Stimulated activated CD4-positive, alpha-beta T cell treated with anti-CD3 and anti-CD28 coated beads, Interleukin-12 subunit alpha, Interleukin-12 subunit beta, amount 100 ng/mL, for 24 hours (primary cell): ENCODE measurements around the gene LCTL.

Source experiments
- DNase-seq, 2 experiments: peaks; one replicate each; pipeline ENCODE4 v3.0.0-alpha.2; 2020; ENCODE audit warnings: low read depth in 2 of 2

Gene LCTL

DNA sequence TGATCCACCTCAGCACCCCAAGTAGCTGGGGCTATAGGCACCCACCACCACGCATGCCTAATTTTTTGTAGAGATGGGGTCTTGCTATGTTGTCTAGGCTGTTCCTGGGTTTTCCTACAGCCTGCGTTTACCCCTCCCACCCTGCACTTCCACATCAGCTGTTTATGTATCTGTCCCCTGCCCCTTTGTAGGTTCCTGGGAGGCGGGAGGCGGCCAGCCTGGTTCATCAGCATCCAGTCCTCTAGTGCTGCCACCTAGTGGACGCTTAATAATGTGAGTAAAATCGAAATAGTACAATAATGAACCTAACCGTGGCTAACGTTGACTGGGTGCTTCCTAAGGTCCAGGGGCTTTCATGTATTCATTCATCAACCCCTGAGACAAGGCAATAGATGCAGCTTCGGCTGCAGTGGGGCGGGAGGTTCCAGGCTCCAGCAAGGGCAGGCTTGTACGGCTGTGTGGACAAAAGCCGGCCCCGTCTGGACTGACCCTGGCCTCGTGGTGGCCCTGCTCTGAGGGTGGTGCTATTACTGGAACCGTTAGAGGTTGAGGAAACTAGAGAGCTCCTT is 1.2 kb upstream of the LCTL start:
- peak; percentile 15 to 33 for DNase-seq

DNA sequence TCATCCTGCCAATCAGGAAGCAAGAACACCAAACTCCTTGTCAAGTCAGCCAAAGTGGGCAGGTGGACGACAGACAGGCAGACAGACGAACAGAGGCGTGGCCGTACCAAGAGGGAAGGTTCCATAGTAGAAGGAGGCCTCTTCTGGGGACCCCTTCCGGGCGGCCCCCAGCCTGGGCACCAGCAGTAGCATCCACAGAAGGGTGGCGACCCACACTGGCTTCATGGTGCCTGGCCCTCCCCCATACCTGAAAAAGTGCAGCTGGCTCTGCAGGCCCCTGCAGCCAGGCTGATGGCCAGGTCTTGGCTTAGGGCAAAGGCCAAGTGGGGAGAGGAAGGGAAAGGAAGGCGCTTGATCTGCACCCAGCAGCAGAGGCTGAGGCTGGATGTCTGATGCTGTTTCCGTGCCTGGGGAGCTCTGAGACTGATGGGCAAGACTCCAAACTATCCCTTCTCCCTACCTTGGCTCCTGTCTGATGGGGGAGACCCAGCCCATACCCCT is 607 bp downstream of the LCTL start:
- DNase-seq = no peak

DNA sequence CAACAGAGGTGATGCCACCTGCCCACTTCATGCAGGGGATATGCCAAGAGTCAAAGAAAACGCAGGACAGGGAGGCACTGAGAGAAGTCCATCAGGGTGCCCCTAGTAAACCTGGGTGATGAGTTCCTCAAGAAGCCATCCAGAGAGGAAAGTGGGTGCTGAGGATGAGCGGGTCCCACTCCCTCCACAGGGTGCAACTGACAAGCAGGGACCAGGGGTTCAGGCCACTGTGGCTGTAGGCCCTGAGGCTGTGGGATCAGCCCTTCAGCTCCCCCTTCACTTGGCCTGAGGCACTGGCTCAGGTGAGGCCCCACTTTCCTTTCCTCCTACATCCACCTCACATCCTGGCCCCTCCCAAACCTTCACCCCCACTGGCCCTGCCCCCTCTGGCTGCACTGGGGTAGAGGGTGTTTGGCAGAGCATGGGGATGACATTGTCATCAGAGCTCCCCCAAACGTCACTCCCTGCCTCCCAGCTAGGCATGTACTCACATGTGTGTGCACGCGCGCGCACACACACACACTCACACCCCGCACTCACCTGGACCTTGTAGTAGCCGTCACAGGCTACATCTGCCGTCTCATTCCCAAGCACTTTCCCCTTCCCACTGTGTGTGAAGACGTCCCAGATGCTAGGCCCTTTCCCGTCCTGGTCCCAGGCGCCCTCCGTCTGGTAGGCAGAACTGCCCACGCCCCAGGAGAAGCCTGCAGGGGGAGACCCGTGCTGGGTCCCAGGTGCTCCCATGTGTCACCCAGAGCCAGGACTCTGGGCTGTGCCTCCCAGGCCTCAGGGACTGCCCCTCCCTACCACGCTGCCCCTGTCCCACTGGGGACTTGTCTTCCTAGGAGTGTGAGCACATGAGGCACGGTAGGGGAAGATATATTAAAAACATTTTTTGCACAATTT is 1.4 kb downstream of the LCTL start:
- no peak for DNase-seq

DNA sequence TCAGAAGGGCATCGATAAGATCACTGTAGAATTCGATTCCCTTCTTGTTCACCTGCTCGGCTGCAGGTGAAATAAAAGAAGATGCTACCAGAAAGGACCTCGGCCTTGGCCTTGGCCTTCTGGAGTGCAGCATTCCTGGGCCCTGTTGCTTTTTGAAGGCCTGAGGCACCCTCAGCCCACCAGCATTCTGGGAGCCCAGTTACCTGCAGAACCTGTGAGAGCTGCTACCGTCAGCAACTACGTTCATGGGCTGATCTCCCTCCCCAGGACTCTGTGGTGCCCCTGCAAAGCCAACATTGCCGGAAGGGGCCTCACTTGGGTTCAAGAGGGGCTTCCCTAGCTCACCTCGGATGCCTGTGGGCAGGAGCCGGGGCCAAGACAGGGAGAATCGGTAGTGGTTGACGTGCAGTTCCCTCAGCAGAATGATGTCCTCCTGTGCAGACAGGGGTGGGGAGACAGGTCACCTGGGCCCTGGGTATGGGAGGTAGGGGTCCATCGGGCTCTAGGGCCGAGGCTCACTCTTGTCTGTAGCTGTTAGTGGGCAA is 2.2 kb downstream of the LCTL start:
- DNase-seq = no peak

DNA sequence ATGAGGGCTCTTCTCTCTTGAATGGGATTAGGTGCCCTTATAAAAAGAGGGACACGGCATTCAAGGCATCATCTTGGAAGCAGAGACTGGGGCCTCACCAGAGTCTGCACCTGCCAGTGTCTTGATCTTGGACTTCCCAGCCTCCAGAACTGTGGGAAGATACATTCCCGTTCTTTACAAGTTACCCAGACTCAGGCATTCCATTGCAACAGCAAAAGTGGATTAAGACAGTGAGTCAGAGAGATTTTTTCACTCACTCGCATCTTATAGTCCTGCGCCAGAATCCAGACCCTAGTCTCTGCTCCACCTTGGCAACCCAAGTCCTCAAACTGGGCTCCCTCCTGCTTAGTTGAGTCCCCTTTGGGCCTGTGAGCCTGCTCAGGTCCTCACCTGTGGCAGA is 2.7 kb downstream of the LCTL start:
- no peak for DNase-seq

DNA sequence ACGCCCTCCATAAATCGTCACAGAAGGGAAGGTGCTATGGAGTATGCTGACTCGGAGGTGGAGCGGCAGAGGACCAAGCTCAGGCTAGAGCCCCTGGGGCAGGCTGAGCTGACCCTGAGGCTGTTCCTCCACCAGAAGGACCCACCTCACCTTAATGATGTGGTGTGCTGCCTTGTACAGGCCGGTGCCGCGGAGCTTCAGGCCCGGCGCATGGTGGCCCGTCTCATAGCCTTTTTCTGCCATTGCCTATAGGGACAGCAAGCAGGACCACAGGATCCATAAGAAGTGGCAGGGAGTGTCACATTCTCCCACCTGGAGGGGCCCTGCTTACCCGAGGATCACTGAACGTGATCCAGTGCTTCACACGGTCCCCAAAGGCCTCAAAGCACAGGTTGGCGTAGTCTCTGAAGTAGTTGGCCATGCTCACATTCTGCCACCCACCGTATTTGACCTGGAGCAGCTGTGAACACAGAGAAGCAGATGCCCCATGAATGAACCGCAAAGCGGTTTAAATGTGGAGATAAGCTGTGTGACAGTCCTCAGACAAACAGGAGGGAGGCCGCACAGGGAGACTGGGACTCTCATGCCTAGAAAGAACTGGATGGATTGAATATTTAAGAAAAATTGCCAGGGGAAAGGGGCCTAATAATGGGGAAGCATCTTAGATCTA is 4.8 kb downstream of the LCTL start:
- no peak for DNase-seq

DNA sequence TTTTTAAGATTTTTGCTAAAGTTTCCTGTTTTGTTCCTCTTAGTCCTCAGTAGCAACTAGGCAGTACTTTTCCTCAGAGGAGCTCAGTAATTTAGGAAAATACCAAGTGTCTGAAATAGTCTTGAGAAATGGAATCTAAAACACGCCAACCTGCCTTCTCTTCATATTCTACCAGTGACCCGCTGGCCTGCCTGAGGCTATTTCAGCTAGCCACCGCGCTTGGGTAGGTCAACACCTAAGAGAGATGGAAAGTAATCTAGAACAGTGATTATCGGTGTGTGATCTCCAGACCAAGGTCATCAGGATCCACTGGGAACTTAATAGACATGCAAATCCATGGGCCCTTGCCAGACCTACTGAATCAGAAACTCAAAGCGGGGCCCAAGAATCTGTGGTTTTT is 7.5 kb downstream of the LCTL start:
- no peak for DNase-seq

DNA sequence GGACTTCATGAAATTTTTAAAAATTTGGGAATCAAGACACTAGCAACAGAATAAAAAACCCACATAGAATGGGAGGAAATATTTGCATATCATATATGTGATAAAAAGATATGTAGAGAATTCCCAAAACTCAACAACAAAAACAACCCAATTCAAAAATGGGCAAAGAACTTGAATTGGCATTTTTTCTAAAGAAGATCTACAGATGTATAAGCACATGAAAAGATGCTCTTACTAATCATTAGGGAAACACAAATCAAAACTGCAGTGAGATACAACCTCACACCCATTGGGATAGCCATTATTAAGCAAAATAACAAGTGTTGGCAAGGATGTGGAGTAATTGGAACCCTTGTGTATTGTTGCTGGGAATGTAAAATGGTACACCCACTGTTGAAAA is 10.1 kb downstream of the LCTL start:
- DNase-seq = no peak

DNA sequence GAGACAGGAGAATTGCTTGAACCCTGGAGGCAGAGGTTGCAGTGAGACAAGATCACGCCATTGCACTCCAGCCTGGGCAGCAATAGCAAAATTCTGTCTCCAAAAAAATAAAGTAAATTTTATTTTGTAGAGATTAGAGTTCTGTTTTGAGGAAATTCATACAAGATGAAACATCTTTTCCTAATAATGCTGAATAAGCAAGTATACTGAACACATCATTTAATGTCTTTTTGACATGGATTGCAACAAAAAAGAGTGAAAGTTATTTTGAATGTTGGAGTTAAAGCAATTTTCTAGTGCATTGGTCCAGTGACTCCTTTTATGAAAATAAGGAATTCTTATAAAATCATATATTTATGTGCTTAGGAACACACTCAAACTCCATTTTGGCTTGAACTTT is 20.5 kb downstream of the LCTL start:
- no peak for DNase-seq

DNA sequence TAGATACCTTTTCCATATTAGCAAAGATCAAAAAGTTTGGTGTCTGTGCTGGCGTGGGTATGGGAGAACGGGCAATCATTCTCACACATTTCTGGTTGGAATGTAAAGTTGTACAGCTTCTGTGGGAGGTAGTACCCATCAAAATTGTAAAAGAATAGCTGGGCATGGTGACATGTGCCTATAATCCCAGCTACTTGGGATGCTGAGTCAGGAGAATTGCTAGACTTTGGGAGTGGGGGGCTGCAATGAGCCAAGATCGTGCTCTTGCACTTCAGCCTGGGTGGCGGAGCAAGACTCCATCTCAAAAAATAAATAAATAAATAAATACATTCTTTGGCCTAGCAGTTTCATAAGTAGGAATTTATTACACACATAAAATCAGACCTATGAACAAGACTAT is 22.9 kb downstream of the LCTL start:
- DNase-seq = no peak

DNA sequence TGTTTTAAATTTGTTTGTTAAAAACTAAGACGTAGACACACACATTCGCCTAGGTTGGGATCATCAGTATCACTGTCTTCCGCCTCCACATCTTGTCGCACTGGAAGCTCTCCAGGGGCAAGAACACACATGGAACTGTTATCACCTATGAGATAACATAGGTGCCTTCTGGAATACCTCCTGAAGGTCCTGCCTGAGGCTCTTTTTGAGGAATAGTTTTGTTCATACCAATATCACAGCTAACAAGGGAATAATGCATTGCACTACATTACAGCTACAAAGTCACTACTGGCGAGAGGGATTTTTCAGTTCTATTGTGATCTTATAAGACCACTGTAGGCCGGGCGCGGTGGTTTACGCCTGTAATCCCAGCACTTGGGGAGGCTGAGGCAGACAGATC is 30.7 kb downstream of the LCTL start:
- DNase-seq = no peak

DNA sequence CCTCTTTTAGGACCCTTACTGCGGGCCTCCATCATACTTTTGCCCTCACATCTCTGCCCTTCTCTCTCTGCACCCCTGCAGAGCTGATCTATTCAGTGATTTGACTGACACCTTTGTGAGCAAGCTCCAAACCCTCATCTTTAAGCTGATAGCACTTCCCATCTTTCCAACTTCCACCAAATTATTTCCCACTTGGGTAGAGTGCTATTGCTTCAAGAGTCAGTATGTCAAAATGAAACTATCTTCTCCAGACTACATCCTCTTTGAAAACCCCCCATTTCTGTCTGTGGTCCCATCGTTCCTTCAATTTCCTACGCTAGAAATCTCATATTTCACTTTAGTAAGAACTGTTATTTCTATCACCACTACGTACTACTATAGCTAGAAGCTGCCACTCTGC is 41.0 kb downstream of the LCTL start:
- DNase-seq = no peak

DNA sequence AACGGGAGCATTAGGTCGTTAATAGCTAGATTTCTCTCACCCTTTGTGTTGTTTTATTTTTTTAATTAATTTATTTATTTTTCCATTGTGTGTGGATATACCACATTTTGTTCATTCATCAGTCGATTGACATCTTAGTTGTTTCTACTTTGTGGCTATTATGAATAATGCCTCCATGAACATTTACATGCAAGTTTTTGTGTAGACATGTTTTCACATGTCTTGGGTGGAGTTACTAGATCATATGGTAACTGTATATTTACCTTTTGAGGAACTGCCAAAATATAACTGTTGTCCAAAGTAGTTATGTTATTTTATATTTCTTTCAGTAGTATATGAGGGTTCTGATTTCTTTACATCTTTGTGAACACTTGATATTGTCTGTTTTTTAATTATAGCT is 41.9 kb downstream of the LCTL start:
- DNase-seq = no peak

DNA sequence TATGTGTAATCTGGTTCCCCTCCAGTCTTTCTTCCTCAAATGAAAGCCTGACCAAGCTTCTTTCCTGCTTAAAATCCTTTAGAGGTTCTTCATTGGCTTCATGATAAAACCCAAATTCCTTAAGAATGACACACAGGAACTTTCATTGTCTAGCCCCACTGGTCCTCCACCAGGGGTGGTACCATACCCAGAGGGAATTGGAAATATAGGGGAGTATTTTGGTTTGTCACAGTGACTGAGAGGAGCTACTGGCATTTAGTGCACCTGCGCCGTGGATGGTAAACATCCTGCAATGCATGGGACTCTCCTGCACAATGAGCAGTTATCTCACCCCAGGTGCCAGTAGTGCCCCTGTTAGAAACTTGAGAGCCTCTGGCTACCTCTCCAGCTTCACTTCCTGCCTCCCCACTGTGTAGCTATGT is 49.9 kb downstream of the LCTL start:
- no peak for DNase-seq

DNA sequence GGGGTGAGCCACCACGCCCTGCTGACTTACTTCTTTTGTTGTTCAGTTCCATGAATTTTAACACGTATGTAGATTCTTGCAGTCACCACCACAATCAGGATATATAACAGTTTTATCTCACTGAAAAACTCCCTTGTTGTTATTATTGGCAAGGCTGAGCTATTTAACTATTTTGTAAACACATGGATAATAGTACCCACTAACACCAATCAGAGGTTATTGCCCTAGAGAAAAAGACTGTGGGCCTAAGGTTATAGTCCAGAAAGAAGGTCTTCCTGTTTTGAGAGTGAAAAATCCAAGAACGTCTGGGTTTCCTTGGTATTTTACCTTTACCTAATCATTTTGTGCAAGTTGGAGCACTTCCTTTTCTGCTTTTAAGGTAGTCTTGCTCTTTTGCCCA is 51.2 kb downstream of the LCTL start:
- DNase-seq = no peak

DNA sequence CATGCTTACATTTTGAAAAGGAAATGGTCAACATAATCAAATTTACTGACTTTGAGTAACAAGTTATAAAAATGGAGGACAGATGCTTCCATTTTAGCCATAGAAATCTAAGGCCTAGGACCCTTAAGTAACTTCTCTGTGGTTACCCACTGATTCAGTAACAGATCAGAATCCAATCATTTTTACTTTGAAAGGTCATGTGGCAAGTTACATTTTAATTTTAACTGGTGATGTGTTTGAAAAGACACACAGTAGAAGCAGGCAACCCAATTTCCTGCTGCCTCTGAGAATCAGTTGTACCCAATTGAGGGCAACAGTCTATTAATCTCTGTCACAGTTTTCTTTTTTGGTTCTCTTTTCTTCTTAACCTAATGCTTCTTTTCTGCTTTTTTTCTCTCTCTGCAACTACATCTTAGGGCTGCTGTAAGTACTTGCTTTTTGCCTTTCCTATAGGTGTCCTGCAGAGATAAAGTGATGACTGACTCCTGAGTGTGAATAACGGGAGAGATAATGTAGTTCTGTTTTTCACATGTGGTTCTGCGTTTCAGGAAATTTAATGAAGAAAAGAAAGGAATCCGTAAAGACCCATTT is 57.4 kb downstream of the LCTL start:
- no peak for DNase-seq

DNA sequence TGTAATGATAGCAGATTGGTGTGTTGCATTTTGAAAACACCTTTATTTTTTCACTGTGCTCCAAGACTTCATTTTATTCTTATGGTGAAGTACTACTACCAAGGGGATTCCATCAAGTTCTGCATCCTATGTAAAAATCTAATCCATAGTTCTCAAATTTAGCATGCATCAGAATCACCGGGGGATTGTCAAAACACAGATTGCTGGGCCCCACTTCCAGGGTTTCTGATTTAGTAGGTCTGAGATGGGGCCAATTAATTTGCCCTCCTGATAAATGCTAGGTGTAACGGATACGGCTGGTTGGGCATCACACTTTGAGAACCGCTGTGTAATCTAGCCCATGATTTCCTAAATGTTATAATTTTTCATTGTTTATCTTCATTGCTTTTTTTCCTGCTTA is 60.0 kb downstream of the LCTL start:
- DNase-seq = no peak

DNA sequence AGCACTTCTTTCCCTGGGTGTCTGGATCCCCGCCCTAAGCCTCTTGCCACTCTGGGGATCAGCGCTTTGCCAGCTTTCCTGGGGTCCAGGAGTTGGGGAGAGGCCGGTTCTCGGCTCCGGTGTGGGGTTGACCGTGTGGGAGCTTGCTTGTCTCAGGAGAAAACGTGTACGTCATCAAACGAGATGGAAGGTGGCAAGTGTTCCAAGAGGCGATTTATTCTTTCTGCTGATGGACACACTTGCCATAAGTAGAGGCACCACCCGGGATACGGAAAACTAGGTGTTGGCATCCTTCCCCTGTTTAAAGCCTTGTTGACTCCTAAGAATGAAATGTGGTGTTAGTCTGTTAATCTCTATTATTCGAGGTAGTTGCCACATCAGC is 60.4 kb downstream of the LCTL start:
- DNase-seq = no peak

DNA sequence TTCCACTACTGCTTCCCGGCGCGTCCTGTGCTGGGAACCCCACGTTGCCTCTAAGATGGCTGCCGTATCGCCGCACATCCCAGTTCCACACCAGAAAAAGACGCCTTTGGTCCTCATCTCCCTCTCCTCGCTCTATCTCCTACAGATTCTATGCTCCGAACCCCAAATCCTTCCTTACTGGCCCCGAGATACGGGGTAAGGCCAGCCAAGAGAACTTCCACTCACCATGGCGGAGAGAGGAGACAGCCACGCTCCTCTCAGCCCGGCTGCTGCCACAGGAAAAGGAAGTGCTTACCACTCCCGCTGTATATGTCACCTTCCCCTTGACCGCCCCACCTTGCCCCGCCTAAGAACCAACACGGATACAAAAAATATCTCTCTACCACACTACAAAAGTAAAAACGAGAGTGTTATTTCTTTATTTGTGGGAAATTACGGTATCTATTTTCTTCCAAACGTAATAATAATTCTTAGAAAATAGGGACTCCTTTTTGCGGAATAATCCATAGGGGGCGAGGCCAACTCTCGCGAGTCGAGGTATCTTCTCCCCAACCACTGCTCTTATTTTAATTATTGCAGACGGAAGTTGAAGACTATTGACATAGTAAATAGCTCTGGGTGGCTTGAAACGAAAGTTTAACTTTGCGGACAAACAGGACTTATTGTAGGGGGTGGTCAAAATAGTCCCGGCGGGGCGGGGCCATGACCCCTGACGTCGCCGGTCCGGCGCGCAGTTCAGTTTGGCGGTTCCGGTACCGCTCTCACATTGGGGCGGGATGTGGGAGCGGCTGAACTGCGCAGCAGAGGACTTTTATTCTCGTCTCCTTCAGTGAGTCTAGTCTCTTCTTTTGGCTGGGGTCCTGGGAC is 61.0 kb downstream of the LCTL start, which contains the start of the genes RPL4 and ZWILCH:
RPL4 (minus strand) TSS at position 293 of the 867 bp plus-strand sequence; CDS start at position 228, 65 bp downstream.
ZWILCH (plus strand) TSS at position 764 of the 867 bp plus-strand sequence; CDS start at position 777, 13 bp downstream.
- peak; percentile 65 to 73 for DNase-seq

DNA sequence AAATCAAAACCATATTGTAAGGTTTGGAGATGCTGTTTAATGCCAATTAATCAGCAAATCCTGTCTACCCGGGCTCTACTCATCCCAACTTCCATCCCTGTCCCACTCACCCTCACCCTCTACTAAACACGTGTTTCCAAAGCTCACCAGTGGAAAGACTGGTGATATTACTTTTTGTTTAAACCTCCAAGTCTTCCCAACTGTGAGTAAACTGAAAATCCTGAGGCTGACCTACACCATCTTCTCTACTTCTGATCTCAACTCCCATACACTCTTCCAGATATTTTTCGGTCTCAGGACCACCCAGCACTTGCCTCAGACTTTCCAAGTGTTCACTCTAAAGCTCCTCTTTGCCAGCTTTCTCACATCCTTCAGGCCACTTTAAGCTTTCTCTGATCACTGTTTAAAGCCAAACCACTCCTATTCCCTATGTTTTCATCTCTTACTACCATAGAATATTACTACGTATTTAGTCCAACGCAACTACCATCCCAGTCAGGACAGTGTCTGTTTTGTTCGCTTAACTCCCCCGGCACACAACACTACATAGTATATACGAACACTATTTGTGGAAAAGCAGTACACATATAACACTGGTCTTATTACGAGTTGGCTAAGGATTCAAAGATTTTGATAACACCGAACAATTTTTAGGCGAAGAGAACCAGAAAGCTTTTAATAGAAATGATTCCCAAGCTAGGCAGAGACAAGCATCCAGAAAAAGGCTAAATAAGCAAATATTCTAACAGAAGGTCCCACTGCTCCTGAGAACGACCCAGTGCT is 61.8 kb downstream of the LCTL start:
- DNase-seq = no peak
